Hematopoietic multipotent progenitor cell (in vitro differentiated cells): ENCODE results near the gene FOXA1. TPM values are rescaled to one million over a fixed set of nuclear protein-coding genes. Genes with fewer than 3 reads are reported as not detected.

Source experiments
- DNase-seq, 3 donors: peaks; one replicate each; pipeline ENCODE4 v3.0.0-alpha.2; 2011 to 2015; ENCODE audit warnings: low read depth in 2 of 3, low spot score in 2 of 3
- total RNA-seq: library from RNA; depleted of rRNA; stranded (reverse); fragments of >200 nt; gene quantifications from one replicate; pipeline ENCODE4 v1.2.3, GENCODE V29; 2012

Gene FOXA1
- total RNA-seq, 1 donor: 0.27 TPM

DNA sequence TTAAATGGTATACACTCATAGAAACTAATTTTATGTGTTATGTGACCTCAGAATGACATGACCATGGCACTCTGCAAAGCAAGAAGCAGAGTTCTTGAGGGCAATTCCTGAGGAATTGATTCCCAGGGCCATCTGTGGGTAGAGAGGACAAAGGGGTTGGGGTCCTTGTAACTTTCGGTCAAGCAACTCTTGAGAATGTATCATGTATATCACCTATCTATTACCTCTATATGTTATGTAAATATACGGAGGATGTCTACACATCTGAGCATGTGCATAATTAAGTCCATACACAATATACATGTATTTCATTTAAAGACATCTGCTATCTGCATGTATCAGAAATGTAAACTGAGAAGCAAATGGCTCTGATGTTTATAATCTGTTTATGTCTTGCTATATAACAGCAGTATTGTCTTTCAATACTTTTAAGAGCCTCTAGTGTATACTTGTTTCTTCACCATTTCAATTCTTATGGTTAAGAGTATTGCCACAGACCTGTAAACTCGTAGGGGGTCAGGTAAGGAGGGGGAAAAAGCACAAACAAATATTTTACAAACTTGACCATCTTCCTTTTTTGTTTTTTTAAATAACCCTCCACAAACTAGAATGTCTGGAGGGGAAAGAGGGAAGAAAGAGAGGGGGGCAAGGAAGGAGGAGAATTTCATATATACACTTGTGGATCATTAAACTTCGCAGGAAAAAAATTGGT lies 4.5 kb downstream of the FOXA1 start:
- no peak for DNase-seq

GRCh38 chr14:37589715-37590427 lies 5.2 kb downstream of the FOXA1 start:
- no peak for DNase-seq

DNA sequence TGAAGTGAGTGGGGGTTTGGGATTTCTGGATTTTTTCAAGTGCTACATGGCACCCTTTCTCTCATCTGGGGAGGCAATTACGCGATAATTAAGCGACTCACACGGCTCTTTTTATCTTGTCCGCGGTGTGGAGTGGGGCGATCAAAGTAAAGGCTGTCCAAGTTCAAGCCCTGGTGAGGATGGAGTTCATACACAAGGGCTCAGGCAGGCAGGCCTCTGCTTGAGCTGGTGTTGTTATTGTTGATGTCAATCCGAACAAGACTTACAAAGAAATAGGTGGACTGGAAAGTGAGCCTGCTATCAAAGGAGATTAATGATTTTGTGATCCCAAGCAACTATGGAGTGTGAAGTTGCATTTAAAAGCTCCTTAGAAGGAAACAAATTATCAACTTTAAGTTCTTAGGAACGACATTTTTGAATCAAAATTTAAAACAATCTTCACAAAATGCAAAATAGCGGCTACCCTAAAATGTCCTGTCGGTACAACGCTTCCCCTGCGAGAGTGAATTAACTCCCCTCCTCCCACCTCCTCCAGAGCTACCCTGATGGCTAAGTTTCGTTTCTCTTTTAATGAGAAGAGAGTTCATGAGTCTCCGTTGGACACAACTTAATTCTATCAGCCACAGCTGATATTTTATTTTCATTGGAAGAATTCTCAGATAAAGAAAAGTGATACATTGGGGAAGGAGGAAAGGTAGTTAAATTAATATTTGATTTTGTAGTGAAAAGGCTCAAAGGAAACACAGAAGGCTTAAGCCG lies 5.9 kb downstream of the FOXA1 start:
- DNase-seq: peak in 1 of 3 donors; percentile 24

DNA sequence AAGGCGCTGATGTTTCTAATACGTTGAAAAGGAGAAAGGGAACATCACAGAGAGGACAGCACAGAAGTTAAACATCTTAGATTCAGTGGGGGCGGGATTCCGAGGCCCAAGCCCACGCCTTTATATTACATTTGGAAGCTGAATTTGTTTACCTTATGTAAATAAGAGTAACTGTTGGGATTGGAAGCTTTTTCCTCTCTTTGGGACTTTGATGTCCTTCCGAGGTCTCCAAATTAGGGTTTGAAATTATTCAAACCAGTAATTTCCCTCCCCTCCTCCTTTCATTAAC lies 6.4 kb downstream of the FOXA1 start:
- no peak for DNase-seq

- no peak for DNase-seq
Measured at GRCh38 chr14:37587881-37588666, 7.0 kb downstream of the FOXA1 start.

GRCh38 chr14:37587131-37587803 lies 7.8 kb downstream of the FOXA1 start:
- peak in 1 of 3 donors; percentile 37 for DNase-seq

DNA sequence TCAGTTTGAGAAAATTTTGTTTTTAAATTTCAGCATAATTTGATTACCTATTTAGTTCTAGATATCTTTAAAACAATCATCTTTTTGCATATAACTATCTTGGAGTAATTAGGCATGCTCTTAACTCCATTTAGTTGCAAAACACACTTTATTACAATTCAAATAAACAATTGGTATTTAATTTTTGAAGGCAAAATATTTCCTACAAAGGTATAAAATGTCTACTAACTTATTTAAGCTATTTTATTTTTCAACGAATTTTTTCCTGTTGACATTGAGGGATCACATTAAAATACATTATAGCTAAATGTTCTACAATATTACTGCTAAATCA lies 8.3 kb downstream of the FOXA1 start:
- DNase-seq: no peak

GRCh38 chr14:37585971-37586796 lies 8.9 kb downstream of the FOXA1 start:
- DNase-seq: peak in 1 of 3 donors; percentile 22

GRCh38 chr14:37585101-37585511 lies 9.9 kb downstream of the FOXA1 start:
- no peak for DNase-seq

DNA sequence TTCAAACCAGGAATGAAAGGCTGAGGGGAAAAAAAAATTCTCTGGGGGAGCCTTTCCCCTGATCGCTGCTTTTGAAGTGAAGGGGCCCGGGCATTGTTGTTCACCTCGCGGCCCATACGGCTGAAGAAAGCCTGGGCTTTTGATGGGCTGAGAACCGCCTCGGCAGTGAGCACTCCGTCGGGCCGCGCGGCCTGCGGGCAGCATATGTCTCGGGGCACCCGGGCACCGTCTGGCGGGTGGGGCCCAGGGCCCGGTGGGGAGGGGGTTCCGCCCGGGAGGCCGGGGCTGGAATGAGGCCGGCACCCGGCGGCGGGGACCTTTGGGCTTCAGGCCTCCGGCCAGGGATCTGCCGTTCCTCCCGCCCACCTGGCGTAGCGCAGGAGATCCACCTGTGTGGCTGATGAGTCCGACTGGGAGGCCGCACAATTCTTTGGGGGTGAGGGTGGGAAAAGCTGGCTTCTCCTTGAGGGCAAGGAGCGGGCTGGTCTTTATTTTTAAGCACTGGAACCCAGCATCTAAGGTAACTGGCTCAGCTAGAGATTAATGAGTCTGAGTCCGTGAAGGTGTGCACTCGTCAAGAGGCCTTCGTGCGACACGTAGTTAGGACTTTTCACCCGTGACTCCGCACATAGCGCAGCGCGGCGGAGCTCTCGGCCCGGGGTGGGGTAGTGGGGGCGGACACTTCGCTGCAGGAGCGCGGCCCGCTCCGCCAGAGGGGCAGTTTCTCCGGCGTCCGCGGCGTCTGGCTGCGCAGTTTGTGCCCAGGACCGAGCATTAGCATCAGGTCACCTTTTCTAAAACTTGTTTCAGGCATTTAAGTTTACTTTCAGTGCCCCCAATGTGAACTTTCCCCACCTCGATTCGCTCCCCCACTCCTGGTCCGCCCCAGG lies 10.6 kb downstream of the FOXA1 start:
- DNase-seq: no peak

GRCh38 chr14:37583358-37584210 lies 11.5 kb downstream of the FOXA1 start:
- no peak for DNase-seq

DNA sequence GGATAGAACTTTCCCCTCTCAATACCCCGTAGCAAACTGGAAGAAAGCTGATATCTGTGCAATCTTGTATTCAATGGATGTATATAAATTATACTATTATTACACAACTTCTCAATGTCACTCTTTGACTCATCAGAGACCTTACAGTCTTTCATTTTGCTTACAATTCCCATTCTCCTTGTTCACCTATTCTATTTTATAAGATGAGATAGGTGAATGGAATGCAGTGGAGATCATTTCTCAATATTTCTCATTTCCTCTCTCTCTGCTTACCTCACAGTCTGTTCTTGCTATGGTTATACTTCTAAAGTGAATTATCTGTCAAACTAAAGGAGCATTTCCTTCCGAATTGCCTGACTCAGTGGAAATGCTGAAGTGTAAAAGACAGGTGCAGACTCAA lies 14.9 kb downstream of the FOXA1 start:
- no peak for DNase-seq

- no peak for DNase-seq
Measured at GRCh38 chr14:37579274-37579673, 15.8 kb downstream of the FOXA1 start.

DNA sequence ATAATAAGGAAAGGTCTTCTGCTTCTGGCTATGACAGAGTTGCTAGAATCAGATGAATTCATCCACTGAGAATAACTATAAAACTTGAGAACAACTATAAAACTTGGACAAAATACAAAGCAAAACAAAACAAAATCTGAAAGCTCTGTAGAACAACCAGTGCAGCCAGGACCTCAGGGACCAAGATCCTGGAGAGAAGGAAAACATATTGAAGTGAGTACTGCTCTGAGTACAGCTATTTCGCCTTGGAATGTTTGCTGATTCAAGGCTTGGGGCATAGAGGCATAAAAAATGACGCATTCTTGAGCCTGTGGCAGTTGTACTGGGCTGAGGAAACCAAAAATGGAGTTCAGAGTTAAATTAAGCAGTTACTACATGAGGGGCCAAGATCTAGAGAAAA lies 21.7 kb downstream of the FOXA1 start:
- no peak for DNase-seq

- DNase-seq: no peak
Measured at GRCh38 chr14:37571391-37571790, 23.7 kb downstream of the FOXA1 start.

GRCh38 chr14:37569729-37570128 lies 25.3 kb downstream of the FOXA1 start:
- DNase-seq: no peak

DNA sequence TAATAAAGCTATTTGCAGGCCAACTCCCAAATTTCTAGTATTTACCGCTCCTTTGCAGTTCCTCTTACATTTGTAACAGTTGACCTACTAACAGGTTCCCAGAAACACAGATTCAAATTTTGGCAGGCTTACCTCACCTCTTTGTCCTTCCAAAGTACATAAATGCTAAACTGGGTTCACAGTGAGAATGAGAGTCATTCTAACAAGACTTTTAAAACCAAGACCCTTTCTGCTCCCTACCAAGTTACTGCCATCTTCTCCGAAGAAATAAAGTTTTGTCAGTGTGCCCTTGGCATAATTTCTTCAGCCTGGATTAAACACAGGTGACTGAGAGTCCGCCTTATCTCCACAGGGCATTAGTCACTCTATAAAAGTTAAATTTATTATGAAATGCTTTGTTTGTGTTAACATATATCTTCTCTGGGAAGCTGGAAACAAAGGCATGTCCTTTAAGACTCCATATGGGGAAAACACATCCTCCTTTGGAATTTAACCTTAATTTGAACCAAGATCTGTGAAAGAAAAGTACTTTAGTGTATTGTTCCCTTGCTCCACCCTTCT lies 28.2 kb downstream of the FOXA1 start:
- DNase-seq: no peak

- no peak for DNase-seq
Measured at GRCh38 chr14:37565550-37565949, 29.5 kb downstream of the FOXA1 start.
